Astrocyte (in vitro differentiated cells and primary cell): Measurements from ENCODE around the gene COX20. TPM values are rescaled to one million over a fixed set of nuclear protein-coding genes. Genes with fewer than 3 reads are reported as not detected.

Experiments used
- DNase-seq: peaks from one replicate; pipeline ENCODE4 v3.0.0-alpha.2; 2010; ENCODE audit warnings: low read depth
- FAIRE-seq: peaks from 2 replicates; lab custom pipeline; 2011; peaks lifted over from hg19 to GRCh38; lab: Jason Lieb, UNC
- H2AFZ ChIP-seq: 2 replicates; pipeline ENCODE4 v1.6.0; 2012; ENCODE audit warnings: low read depth, low read length, inconsistent platforms
- H3K27ac ChIP-seq: 2 replicates; pipeline ENCODE4 v1.5.1; 2011; ENCODE audit warnings: low read depth, low read length, inconsistent platforms
- H3K27me3 ChIP-seq: 2 replicates; pipeline ENCODE4 v1.6.0; 2011; ENCODE audit warnings: low read length, inconsistent platforms; ENCODE audit not compliant: insufficient read depth
- H3K36me3 ChIP-seq: 2 replicates; pipeline ENCODE4 v1.5.1; 2011; ENCODE audit warnings: low read length, inconsistent platforms; ENCODE audit not compliant: insufficient read depth
- H3K4me1 ChIP-seq: 2 replicates; pipeline ENCODE4 v1.5.1; 2011; ENCODE audit warnings: low read length, inconsistent platforms; ENCODE audit not compliant: insufficient read depth
- H3K4me2 ChIP-seq: 2 replicates; pipeline ENCODE4 v1.6.0; 2012; ENCODE audit warnings: low read length, inconsistent platforms
- H3K4me3 ChIP-seq: 2 replicates; pipeline ENCODE4 v1.5.1; 2011; ENCODE audit warnings: low read depth, mild to moderate bottlenecking, low read length, inconsistent platforms; ENCODE audit not compliant: insufficient read depth
- H3K79me2 ChIP-seq: 2 replicates; pipeline ENCODE4 v1.6.0; 2012; ENCODE audit warnings: mild to moderate bottlenecking, low read length, inconsistent platforms; ENCODE audit not compliant: insufficient read depth
- H3K9ac ChIP-seq: 2 replicates; pipeline ENCODE4 v1.6.0; 2012; ENCODE audit warnings: mild to moderate bottlenecking, low read length, inconsistent platforms
- H3K9me3 ChIP-seq: 2 replicates; pipeline ENCODE4 v1.5.1; 2012; ENCODE audit warnings: low read depth, mild to moderate bottlenecking, low read length, inconsistent platforms; ENCODE audit not compliant: insufficient read depth
- H4K20me1 ChIP-seq: 2 replicates; pipeline ENCODE4 v1.6.0; 2012; ENCODE audit warnings: low read length, inconsistent platforms; ENCODE audit not compliant: insufficient read depth
- H3K27ac Mint-ChIP-seq: one replicate; pipeline ENCODE4 v1.8.0; 2021; ENCODE audit warnings: mild to moderate bottlenecking, mixed read lengths; ENCODE audit not compliant: unreplicated experiment
- H3K27me3 Mint-ChIP-seq: one replicate; pipeline ENCODE4 v1.8.0; 2021; ENCODE audit warnings: low read depth, mixed read lengths; ENCODE audit not compliant: unreplicated experiment
- H3K36me3 Mint-ChIP-seq: one replicate; pipeline ENCODE4 v1.8.0; 2021; ENCODE audit warnings: low read depth, mixed read lengths; ENCODE audit not compliant: unreplicated experiment
- H3K4me1 Mint-ChIP-seq: one replicate; pipeline ENCODE4 v1.8.0; 2021; ENCODE audit warnings: low read depth, mixed read lengths; ENCODE audit not compliant: unreplicated experiment
- H3K4me3 Mint-ChIP-seq: one replicate; pipeline ENCODE4 v1.8.0; 2021; ENCODE audit warnings: mild to moderate bottlenecking, moderate library complexity, mixed read lengths; ENCODE audit not compliant: unreplicated experiment
- H3K9me3 Mint-ChIP-seq: one replicate; pipeline ENCODE4 v1.8.0; 2021; ENCODE audit warnings: mild to moderate bottlenecking, mixed read lengths; ENCODE audit not compliant: unreplicated experiment
- CTCF ChIP-seq: IDR thresholded peaks from 2 replicates; pipeline ENCODE4 v1.5.1; 2011; ENCODE audit warnings: low read depth, mild to moderate bottlenecking, inconsistent platforms, low read length, moderate library complexity; ENCODE audit not compliant: insufficient read depth
- EZH2 ChIP-seq: IDR thresholded peaks from 2 replicates; pipeline ENCODE4 v1.6.1; 2012; ENCODE audit warnings: mild to moderate bottlenecking, low read length, inconsistent platforms; ENCODE audit not compliant: insufficient read depth
- total RNA-seq: library from RNA; stranded (reverse); gene quantifications from 2 replicates; pipeline ENCODE4 v1.2.1, GENCODE V29; 2021

The COX20 gene
- total RNA-seq, 1 donor from 2014 or later, result 51.0 TPM

- Histone ChIP-seq H4K20me1 (peaks cover 22% of the 10 kb centered on the region), H3K9ac (peak overlapping the region; percentile 94), H3K79me2 (peaks cover 42% of the 10 kb centered on the region), H3K4me2 (peak overlapping the region; percentile 89), H3K27ac (peak overlapping the region; percentile 98), H3K27me3 (no peaks in the 10 kb centered on the region), H3K36me3 (peaks cover 2% of the 10 kb centered on the region), H2AFZ (peak overlapping the region; percentile 82), H3K4me1 (peaks cover 13% of the 10 kb centered on the region), H3K9me3 (no peaks in the 10 kb centered on the region), H3K4me3 (peak overlapping the region; percentile 87)
- H3K4me3 Mint-ChIP-seq, result peak overlapping the region; percentile 91
- no peaks in the 10 kb centered on the region for H3K27me3 Mint-ChIP-seq
- FAIRE-seq (no peak), DNase-seq (peak; percentile 86)
- H3K4me1 Mint-ChIP-seq, result peaks cover 25% of the 10 kb centered on the region
- H3K27ac Mint-ChIP-seq, result peak overlapping the region; percentile 99
- H3K9me3 Mint-ChIP-seq, result no peaks in the 10 kb centered on the region
- peaks cover 8% of the 10 kb centered on the region for H3K36me3 Mint-ChIP-seq
- TF ChIP-seq CTCF (no peak), EZH2 (no peak)
These were observed 749 bp upstream of the COX20 start for GRCh38 chr1:244834543-244835275.

- Histone ChIP-seq H4K20me1 (peaks cover 30% of the 10 kb centered on the region), H3K36me3 (peaks cover 4% of the 10 kb centered on the region), H3K9ac (peak overlapping the region; percentile 94), H3K27me3 (no peaks in the 10 kb centered on the region), H3K4me2 (peak overlapping the region; percentile 89), H3K4me3 (peak overlapping the region; percentile 87), H3K9me3 (no peaks in the 10 kb centered on the region), H3K79me2 (peaks cover 56% of the 10 kb centered on the region), H3K4me1 (peaks cover 13% of the 10 kb centered on the region), H2AFZ (no peak overlapping the region), H3K27ac (peak overlapping the region; percentile 98)
- Mint-ChIP-seq H3K36me3 (peaks cover 16% of the 10 kb centered on the region), H3K27ac (peak overlapping the region; percentile 83), H3K4me3 (peak overlapping the region; percentile 95), H3K9me3 (no peaks in the 10 kb centered on the region), H3K27me3 (no peaks in the 10 kb centered on the region), H3K4me1 (peaks cover 29% of the 10 kb centered on the region)
- no peak for FAIRE-seq
- TF ChIP-seq CTCF (no peak), EZH2 (no peak)
- DNase-seq, result peak; percentile 45
These were observed 670 bp downstream of the COX20 start for GRCh38 chr1:244836135-244836521.

- FAIRE-seq, result no peak
- Histone ChIP-seq H3K4me3 (peak overlapping the region; percentile 87), H3K9me3 (no peaks in the 10 kb centered on the region), H3K36me3 (peaks cover 8% of the 10 kb centered on the region), H3K9ac (peak overlapping the region; percentile 94), H3K4me2 (peak overlapping the region; percentile 89), H3K27me3 (no peaks in the 10 kb centered on the region), H2AFZ (no peak overlapping the region), H4K20me1 (peaks cover 33% of the 10 kb centered on the region), H3K79me2 (peaks cover 60% of the 10 kb centered on the region), H3K4me1 (peaks cover 13% of the 10 kb centered on the region), H3K27ac (peak overlapping the region; percentile 98)
- H3K9me3 Mint-ChIP-seq, result no peaks in the 10 kb centered on the region
- peak overlapping the region; percentile 83 for H3K27ac Mint-ChIP-seq
- no peak for DNase-seq
- no peak for TF ChIP-seq CTCF
- TF ChIP-seq EZH2, result no peak
- H3K4me3 Mint-ChIP-seq, result peak overlapping the region; percentile 95
- H3K4me1 Mint-ChIP-seq, result peaks cover 29% of the 10 kb centered on the region
- peaks cover 17% of the 10 kb centered on the region for H3K36me3 Mint-ChIP-seq
- no peaks in the 10 kb centered on the region for H3K27me3 Mint-ChIP-seq
These were observed 1.1 kb downstream of the COX20 start for GRCh38 chr1:244836584-244836983.
